Parathyroid adenoma (tissue), 2 donors: Measurements from ENCODE around the gene LTB4R2.

Experiments used
- H2AFZ ChIP-seq: fragments of 300-600 bp; sonication (generic); one replicate; pipeline ENCODE4 v1.7.0; 2017; ENCODE audit warnings: antibody characterized with exemption, mild to moderate bottlenecking
- H3K27ac ChIP-seq: fragments of 300-600 bp; sonication (generic); one replicate; pipeline ENCODE4 v1.7.0; 2017
- H3K27me3 ChIP-seq: fragments of 300-600 bp; sonication (generic); one replicate; pipeline ENCODE4 v1.7.0; 2017; ENCODE audit warnings: low read length; ENCODE audit not compliant: control insufficient read depth, insufficient read depth
- H3K36me3 ChIP-seq: fragments of 300-600 bp; sonication (generic); one replicate; pipeline ENCODE4 v1.7.0; 2017; ENCODE audit warnings: low read length; ENCODE audit not compliant: control insufficient read depth, insufficient read depth
- H3K4me1 ChIP-seq: fragments of 300-600 bp; sonication (generic); one replicate; pipeline ENCODE4 v1.7.0; 2017; ENCODE audit warnings: control low read depth
- H3K4me2 ChIP-seq: fragments of 300-600 bp; sonication (generic); one replicate; pipeline ENCODE4 v1.7.0; 2017; ENCODE audit warnings: low read length
- H3K4me3 ChIP-seq: fragments of 300-600 bp; sonication (generic); one replicate; pipeline ENCODE4 v1.7.0; 2017; ENCODE audit warnings: low read depth, low read length
- H3K79me2 ChIP-seq: fragments of 300-600 bp; sonication (generic); one replicate; pipeline ENCODE4 v1.7.0; 2017; ENCODE audit warnings: control low read depth
- H3K9ac ChIP-seq: fragments of 300-600 bp; sonication (generic); one replicate; pipeline ENCODE4 v1.7.0; 2017; ENCODE audit warnings: mild to moderate bottlenecking
- H3K9me3 ChIP-seq: fragments of 300-600 bp; sonication (generic); one replicate; pipeline ENCODE4 v1.7.0; 2017; ENCODE audit warnings: low read length; ENCODE audit not compliant: control insufficient read depth
- TF ChIP-seq, protein P1 (sequence below): fragments of 300-600 bp; sonication (generic); IDR thresholded peaks from one replicate; pipeline ENCODE4 v1.7.0; 2017; ENCODE audit warnings: antibody characterized with exemption, mild to moderate bottlenecking
- donor health status: primary hyperparathyroidism.

LTB4R2 gene

DNA sequence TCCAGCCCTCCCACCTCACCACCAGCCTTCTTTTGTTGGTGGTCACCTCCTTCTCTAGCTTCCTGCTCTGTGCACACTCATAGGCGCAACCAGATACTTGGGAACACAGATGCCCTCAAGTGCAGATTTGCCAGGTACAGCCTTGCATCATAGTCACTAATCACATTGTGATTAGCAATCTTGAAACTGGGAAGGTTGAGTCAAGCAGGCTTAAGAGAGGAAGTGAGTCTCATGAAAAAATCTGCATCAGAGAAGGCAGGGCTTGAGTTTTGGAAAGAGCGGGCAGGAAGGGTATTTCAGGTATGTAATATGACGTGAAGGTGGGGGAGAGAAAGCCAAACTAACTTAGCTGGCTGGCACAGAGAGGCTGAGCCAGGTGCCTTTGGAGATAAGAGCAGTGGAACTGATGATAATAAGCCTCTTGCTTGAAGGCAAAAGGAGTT, 35.8 kb upstream of the LTB4R2 start:
- H3K9ac ChIP-seq: no peak overlapping the region
- H2AFZ ChIP-seq: no peak overlapping the region
- TF ChIP-seq, protein P1, sequence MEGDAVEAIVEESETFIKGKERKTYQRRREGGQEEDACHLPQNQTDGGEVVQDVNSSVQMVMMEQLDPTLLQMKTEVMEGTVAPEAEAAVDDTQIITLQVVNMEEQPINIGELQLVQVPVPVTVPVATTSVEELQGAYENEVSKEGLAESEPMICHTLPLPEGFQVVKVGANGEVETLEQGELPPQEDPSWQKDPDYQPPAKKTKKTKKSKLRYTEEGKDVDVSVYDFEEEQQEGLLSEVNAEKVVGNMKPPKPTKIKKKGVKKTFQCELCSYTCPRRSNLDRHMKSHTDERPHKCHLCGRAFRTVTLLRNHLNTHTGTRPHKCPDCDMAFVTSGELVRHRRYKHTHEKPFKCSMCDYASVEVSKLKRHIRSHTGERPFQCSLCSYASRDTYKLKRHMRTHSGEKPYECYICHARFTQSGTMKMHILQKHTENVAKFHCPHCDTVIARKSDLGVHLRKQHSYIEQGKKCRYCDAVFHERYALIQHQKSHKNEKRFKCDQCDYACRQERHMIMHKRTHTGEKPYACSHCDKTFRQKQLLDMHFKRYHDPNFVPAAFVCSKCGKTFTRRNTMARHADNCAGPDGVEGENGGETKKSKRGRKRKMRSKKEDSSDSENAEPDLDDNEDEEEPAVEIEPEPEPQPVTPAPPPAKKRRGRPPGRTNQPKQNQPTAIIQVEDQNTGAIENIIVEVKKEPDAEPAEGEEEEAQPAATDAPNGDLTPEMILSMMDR: no peak
- H3K4me1 ChIP-seq: peaks cover 11% of the 10 kb centered on the region
- H3K4me3 ChIP-seq: no peak overlapping the region
- no peak overlapping the region for H3K4me2 ChIP-seq
- no peaks in the 10 kb centered on the region for H3K9me3 ChIP-seq
- H3K27me3 ChIP-seq: no peaks in the 10 kb centered on the region
- H3K79me2 ChIP-seq: peaks cover 8% of the 10 kb centered on the region
- no peak overlapping the region for H3K27ac ChIP-seq
- no peaks in the 10 kb centered on the region for H3K36me3 ChIP-seq

DNA sequence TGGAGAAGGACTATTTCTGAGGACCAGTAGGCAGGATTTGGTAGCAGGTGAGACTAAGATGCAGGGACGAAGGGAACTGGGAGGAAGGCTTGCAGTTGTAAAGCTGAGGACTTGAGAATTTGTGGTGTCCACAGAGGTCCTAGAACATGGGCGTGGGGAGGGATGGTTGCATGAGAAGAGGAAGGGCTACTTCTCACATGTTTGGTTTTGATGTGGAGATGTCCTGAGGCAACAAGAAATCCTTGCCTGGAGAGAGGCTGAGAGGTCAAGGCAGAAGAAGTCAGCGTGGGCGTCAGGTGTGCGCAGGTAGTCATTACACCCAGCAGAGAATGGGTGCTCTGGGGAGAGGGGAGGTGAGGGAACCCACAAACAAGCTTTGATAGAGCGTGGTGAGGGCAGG, 32.9 kb upstream of the LTB4R2 start:
- no peaks in the 10 kb centered on the region for H3K36me3 ChIP-seq
- no peak overlapping the region for H3K4me3 ChIP-seq
- TF ChIP-seq, protein P1: no peak
- H2AFZ ChIP-seq: no peak overlapping the region
- no peak overlapping the region for H3K4me2 ChIP-seq
- H3K79me2 ChIP-seq: peaks cover 8% of the 10 kb centered on the region
- H3K4me1 ChIP-seq: peaks cover 4% of the 10 kb centered on the region
- H3K27ac ChIP-seq: no peak overlapping the region
- no peaks in the 10 kb centered on the region for H3K9me3 ChIP-seq
- H3K9ac ChIP-seq: no peak overlapping the region
- H3K27me3 ChIP-seq: no peaks in the 10 kb centered on the region

DNA sequence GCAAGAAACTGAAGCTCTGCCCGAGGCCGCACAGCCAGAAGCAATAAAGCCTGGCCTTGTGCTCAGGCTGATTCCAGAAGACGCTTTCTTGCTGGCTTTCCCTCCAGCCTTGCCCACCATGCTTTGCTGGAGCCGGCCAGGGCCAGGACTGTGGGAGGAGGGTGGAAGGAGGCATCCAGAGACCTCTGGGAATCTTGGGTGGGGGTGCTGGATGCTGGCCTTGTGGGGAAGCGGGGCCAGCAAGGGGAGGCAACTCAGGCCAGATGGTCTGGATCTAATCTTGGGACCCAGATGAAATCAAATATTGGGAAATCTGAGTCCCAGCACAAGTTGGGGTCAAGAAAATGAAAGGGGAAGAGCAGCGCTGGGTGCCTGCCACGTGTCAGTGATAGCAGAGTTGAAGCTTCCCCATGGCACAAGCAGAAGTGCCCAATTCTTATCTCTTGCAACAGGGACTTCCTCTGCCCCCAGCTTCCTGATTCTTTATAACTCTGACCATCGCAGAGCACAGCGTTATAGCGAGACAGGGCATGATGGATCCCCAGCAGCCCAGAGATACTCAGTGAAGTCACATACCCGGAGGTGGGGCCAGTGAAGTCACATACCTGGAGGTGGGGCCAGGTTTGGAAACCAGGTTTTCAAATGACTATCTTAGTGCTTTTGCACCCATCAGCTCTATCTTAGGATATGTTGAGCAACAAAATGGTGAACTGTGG, 32.2 kb upstream of the LTB4R2 start:
- Histone ChIP-seq H3K27me3 (no peaks in the 10 kb centered on the region), H3K9ac (no peak overlapping the region), H3K9me3 (no peaks in the 10 kb centered on the region), H3K4me1 (no peaks in the 10 kb centered on the region), H3K27ac (no peak overlapping the region), H3K36me3 (no peaks in the 10 kb centered on the region), H3K4me2 (no peak overlapping the region), H3K4me3 (no peak overlapping the region), H2AFZ (no peak overlapping the region), H3K79me2 (peaks cover 8% of the 10 kb centered on the region)
- TF ChIP-seq, protein P1: no peak

DNA sequence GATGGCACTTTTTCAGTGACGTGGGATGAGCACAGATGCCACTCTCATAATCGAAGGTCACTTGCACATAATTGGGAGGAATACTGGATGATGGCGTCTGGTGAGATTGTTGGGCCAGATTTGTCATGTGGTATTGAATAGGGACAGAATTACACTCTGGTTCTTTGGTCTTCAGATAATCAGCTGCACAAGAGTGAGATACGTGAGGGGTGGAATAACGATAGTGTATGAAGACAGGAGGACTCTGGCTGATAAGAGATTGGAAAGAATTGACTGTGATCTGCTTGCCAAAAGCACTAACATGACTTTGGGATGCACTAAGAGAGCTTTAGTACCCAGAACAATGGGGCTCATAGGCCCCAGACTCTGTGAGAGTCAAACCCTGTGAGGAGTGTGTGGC, 31.5 kb upstream of the LTB4R2 start:
- H3K4me1 ChIP-seq: no peaks in the 10 kb centered on the region

More for the DNA sequence above, 31.5 kb upstream of the LTB4R2 start:
- Histone ChIP-seq H3K27me3 (no peaks in the 10 kb centered on the region), H3K9ac (no peak overlapping the region), H3K4me2 (no peak overlapping the region), H3K4me3 (no peak overlapping the region), H3K27ac (no peak overlapping the region), H3K9me3 (no peaks in the 10 kb centered on the region), H3K79me2 (peaks cover 8% of the 10 kb centered on the region), H3K36me3 (no peaks in the 10 kb centered on the region), H2AFZ (no peak overlapping the region)
- TF ChIP-seq, protein P1: no peak
